K562 (cell line): ENCODE data around the gene AIG1. TPM values are rescaled to one million over a fixed set of nuclear protein-coding genes. Genes with fewer than 3 reads are reported as not detected.

ENCODE experiments used
- C11orf30 ChIP-seq: fragments of 450-650 bp; IDR thresholded peaks from 2 replicates; pipeline ENCODE4 v1.6.1; 2016; ENCODE audit warnings: low read depth, mild to moderate bottlenecking
- ELF2 ChIP-seq: fragments of 250-450 bp; sonication (Bioruptor Pico); IDR thresholded peaks from 2 replicates; pipeline ENCODE4 v1.5.0; 2021; ENCODE audit warnings: mild to moderate bottlenecking
- HNRNPUL1 ChIP-seq: fragments of 200-400 bp; formaldehyde crosslinking; IDR thresholded peaks from 2 replicates; pipeline ENCODE4 v1.6.1; 2017; ENCODE audit warnings: low read length
- RFX5 ChIP-seq: IDR thresholded peaks from 2 replicates; pipeline ENCODE4 v1.6.1; 2011; ENCODE audit warnings: low read depth, mild to moderate bottlenecking, improper control_type of control experiment, low read length
- ZBTB7A ChIP-seq: IDR thresholded peaks from 2 replicates; pipeline ENCODE4 v1.6.1; 2011; ENCODE audit warnings: low read depth, mild to moderate bottlenecking, low read length, moderate library complexity, borderline replicate concordance; ENCODE audit not compliant: control insufficient read depth
- polyA plus RNA-seq, 8 experiments: library from polyadenylated mRNA; depleted of rRNA in 4 of 8; stranded (reverse) in 5 of 8; unstranded in 3 of 8; fragments of >200 nt; fragmentation: Nextera tagmentation in 2 of 8; fragmentation: Illumina TruSeq in 1 of 8; extraction: Ambion mirVana in 2 of 8; extraction: Trizol in 1 of 8; gene quantifications; 2 replicates each; pipeline versions ENCODE4 v1.2.1 to v1.2.3, GENCODE V29; 2011 to 2014; ENCODE audit warnings: inconsistent platforms in 1 of 8, missing spikeins in 1 of 8
- total RNA-seq, 7 experiments: library from RNA; depleted of rRNA in 6 of 7; stranded (reverse); fragments of >200 nt in 6 of 7; fragmentation: Illumina TruSeq in 2 of 7; extraction: Trizol in 2 of 7; gene quantifications; 2 replicates each; pipeline versions ENCODE4 v1.2.1 to v1.2.3, GENCODE V29; 2011 to 2021; ENCODE audit warnings: low replicate concordance in 1 of 7
- TF ChIP-seq, protein P1 (sequence below): sonication (generic); formaldehyde crosslinking; IDR thresholded peaks from 2 replicates; pipeline ENCODE4 v1.8.0; 2023; ENCODE audit warnings: mild to moderate bottlenecking, missing genetic modification reagents
- TF ChIP-seq, protein P2 (sequence below): fragments of 450-650 bp; IDR thresholded peaks from 2 replicates; pipeline ENCODE4 v1.6.1; 2017; ENCODE audit warnings: antibody characterized with exemption, mild to moderate bottlenecking

AIG1 gene
- total and polyA plus RNA-seq, 9 of the 15 experiments (the other 6 are each of a cell fraction or from before 2014, with no cell fraction given): 74.8 to 333 (median 127) TPM

DNA sequence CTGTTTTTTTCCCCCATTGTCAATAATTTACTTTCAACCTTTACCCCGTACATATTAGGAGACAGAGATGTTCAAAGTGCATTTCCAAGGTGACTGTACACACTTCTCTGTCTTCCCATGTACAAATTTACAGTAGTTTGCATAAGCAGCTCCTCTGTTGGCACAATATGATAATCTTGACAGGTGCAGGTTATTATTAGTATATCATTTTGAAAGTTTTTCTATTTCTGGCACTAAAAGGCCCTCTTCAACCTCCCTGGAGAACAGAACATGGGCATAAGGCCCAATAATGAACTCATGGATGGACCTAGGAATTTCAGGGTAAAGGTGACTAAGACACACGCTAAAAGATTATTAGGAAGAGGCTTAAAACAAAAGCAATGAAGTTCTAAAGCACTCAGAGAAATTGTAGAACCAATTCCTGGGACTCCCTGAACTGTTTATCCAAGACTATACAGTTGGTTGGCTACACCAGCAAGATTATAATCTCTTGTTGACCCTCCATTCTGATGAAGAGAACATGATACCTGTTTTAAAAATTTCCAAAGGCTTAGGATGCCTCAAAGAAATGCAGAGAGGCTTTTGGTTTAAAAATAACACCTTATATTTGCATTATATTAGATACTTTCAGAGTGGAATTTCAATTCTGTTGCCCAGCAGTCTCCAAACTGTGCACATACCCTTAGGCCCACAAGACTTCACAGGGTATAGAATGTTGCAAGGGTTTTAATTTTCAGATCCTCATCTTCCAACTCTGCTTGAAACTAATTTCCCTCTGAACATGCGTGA lies 1.1 kb downstream of the AIG1 start (continued):
- TF ChIP-seq, protein P1, sequence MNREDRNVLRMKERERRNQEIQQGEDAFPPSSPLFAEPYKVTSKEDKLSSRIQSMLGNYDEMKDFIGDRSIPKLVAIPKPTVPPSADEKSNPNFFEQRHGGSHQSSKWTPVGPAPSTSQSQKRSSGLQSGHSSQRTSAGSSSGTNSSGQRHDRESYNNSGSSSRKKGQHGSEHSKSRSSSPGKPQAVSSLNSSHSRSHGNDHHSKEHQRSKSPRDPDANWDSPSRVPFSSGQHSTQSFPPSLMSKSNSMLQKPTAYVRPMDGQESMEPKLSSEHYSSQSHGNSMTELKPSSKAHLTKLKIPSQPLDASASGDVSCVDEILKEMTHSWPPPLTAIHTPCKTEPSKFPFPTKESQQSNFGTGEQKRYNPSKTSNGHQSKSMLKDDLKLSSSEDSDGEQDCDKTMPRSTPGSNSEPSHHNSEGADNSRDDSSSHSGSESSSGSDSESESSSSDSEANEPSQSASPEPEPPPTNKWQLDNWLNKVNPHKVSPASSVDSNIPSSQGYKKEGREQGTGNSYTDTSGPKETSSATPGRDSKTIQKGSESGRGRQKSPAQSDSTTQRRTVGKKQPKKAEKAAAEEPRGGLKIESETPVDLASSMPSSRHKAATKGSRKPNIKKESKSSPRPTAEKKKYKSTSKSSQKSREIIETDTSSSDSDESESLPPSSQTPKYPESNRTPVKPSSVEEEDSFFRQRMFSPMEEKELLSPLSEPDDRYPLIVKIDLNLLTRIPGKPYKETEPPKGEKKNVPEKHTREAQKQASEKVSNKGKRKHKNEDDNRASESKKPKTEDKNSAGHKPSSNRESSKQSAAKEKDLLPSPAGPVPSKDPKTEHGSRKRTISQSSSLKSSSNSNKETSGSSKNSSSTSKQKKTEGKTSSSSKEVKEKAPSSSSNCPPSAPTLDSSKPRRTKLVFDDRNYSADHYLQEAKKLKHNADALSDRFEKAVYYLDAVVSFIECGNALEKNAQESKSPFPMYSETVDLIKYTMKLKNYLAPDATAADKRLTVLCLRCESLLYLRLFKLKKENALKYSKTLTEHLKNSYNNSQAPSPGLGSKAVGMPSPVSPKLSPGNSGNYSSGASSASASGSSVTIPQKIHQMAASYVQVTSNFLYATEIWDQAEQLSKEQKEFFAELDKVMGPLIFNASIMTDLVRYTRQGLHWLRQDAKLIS (CRISPR knock-in tag): 0 out of 2 replicates have a peak, but pooled peaks have one; percentile 59
- no peak for TF ChIP-seq HNRNPUL1
- no peak for TF ChIP-seq C11orf30
- TF ChIP-seq, protein P2, sequence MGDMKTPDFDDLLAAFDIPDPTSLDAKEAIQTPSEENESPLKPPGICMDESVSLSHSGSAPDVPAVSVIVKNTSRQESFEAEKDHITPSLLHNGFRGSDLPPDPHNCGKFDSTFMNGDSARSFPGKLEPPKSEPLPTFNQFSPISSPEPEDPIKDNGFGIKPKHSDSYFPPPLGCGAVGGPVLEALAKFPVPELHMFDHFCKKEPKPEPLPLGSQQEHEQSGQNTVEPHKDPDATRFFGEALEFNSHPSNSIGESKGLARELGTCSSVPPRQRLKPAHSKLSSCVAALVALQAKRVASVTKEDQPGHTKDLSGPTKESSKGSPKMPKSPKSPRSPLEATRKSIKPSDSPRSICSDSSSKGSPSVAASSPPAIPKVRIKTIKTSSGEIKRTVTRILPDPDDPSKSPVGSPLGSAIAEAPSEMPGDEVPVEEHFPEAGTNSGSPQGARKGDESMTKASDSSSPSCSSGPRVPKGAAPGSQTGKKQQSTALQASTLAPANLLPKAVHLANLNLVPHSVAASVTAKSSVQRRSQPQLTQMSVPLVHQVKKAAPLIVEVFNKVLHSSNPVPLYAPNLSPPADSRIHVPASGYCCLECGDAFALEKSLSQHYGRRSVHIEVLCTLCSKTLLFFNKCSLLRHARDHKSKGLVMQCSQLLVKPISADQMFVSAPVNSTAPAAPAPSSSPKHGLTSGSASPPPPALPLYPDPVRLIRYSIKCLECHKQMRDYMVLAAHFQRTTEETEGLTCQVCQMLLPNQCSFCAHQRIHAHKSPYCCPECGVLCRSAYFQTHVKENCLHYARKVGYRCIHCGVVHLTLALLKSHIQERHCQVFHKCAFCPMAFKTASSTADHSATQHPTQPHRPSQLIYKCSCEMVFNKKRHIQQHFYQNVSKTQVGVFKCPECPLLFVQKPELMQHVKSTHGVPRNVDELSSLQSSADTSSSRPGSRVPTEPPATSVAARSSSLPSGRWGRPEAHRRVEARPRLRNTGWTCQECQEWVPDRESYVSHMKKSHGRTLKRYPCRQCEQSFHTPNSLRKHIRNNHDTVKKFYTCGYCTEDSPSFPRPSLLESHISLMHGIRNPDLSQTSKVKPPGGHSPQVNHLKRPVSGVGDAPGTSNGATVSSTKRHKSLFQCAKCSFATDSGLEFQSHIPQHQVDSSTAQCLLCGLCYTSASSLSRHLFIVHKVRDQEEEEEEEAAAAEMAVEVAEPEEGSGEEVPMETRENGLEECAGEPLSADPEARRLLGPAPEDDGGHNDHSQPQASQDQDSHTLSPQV: 0 out of 2 replicates have a peak, but pooled peaks have one; percentile 20
- no peak for TF ChIP-seq ELF2 (CRISPR knock-in tag)
- TF ChIP-seq RFX5: no peak
- no peak for TF ChIP-seq ZBTB7A
